Progenitor cell of endocrine pancreas (in vitro differentiated cells): ENCODE results near the gene STARD13. TPM values are rescaled to one million over a fixed set of nuclear protein-coding genes. Genes with fewer than 3 reads are reported as not detected.

Source experiments
- DNase-seq: peaks from one replicate; pipeline ENCODE4 v3.0.0; 2021; ENCODE audit warnings: low spot score; ENCODE audit not compliant: unreplicated experiment
- H3K27ac Mint-ChIP-seq: 2 replicates; pipeline ENCODE4 v1.8.0; 2021; ENCODE audit warnings: mild to moderate bottlenecking, moderate library complexity, mixed read lengths
- H3K27me3 Mint-ChIP-seq: 2 replicates; pipeline ENCODE4 v1.8.0; 2021; ENCODE audit warnings: mixed read lengths
- H3K36me3 Mint-ChIP-seq: 2 replicates; pipeline ENCODE4 v1.8.0; 2022; ENCODE audit warnings: mixed read lengths; ENCODE audit not compliant: insufficient read depth
- H3K4me1 Mint-ChIP-seq: 2 replicates; pipeline ENCODE4 v1.8.0; 2021; ENCODE audit warnings: low read depth, mixed read lengths
- H3K4me3 Mint-ChIP-seq: 2 replicates; pipeline ENCODE4 v1.8.0; 2021; ENCODE audit warnings: low read depth, mild to moderate bottlenecking, moderate library complexity, mixed read lengths
- H3K9me3 Mint-ChIP-seq: 2 replicates; pipeline ENCODE4 v1.8.0; 2021; ENCODE audit warnings: low read depth, mixed read lengths
- total RNA-seq: library from RNA; stranded (reverse); gene quantifications from 2 replicates; pipeline ENCODE4 v1.2.1, GENCODE V29; 2021
- TF ChIP-seq, protein P1 (sequence below): fragments of 200-600 bp; sonication (generic); IDR thresholded peaks from one replicate; pipeline ENCODE4 v1.5.0; 2021; ENCODE audit warnings: antibody characterized with exemption, mild to moderate bottlenecking; ENCODE audit not compliant: unreplicated experiment

STARD13 gene
- total RNA-seq, 1 donor from 2014 or later: 11.7 TPM

- H3K4me1 Mint-ChIP-seq: no peaks in the 10 kb centered on the region
- no peak for DNase-seq
- H3K4me3 Mint-ChIP-seq: no peak overlapping the region
- no peak overlapping the region for H3K27ac Mint-ChIP-seq
- H3K27me3 Mint-ChIP-seq: no peaks in the 10 kb centered on the region
- peaks cover 11% of the 10 kb centered on the region for H3K36me3 Mint-ChIP-seq
- TF ChIP-seq, protein P1, sequence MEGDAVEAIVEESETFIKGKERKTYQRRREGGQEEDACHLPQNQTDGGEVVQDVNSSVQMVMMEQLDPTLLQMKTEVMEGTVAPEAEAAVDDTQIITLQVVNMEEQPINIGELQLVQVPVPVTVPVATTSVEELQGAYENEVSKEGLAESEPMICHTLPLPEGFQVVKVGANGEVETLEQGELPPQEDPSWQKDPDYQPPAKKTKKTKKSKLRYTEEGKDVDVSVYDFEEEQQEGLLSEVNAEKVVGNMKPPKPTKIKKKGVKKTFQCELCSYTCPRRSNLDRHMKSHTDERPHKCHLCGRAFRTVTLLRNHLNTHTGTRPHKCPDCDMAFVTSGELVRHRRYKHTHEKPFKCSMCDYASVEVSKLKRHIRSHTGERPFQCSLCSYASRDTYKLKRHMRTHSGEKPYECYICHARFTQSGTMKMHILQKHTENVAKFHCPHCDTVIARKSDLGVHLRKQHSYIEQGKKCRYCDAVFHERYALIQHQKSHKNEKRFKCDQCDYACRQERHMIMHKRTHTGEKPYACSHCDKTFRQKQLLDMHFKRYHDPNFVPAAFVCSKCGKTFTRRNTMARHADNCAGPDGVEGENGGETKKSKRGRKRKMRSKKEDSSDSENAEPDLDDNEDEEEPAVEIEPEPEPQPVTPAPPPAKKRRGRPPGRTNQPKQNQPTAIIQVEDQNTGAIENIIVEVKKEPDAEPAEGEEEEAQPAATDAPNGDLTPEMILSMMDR: no peak
- peaks cover 13% of the 10 kb centered on the region for H3K9me3 Mint-ChIP-seq
Observed at GRCh38 chr13:33236021-33236420, 49.5 kb downstream of the STARD13 start.

- H3K4me3 Mint-ChIP-seq: no peak overlapping the region
- no peak overlapping the region for H3K27ac Mint-ChIP-seq
- H3K36me3 Mint-ChIP-seq: peaks cover 11% of the 10 kb centered on the region
- DNase-seq: no peak
- no peaks in the 10 kb centered on the region for H3K4me1 Mint-ChIP-seq
- H3K27me3 Mint-ChIP-seq: no peaks in the 10 kb centered on the region
- H3K9me3 Mint-ChIP-seq: peaks cover 13% of the 10 kb centered on the region
- TF ChIP-seq, protein P1: no peak
Observed at GRCh38 chr13:33235564-33235963, 50.0 kb downstream of the STARD13 start.

DNA sequence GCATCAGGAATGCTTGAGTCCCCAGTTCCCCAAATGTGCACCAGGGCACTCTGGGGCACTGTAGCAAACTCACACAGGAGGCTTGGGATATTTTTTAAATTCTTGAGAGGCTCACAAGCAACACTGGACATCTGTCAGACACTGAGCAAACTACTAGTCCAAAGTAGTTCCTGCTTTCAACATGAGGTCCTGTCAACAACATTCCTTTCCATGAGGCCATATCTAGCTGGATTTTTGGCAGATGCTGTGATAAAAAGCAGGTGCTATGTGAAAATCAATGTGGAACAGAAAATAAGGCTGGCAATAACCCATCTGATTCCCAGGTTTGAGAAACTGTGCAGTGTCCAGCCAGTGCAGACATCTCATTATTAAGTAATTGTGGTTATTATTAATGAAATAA, 50.5 kb downstream of the STARD13 start:
- no peak for DNase-seq
- Mint-ChIP-seq H3K36me3 (peaks cover 10% of the 10 kb centered on the region), H3K4me1 (no peaks in the 10 kb centered on the region), H3K9me3 (peaks cover 11% of the 10 kb centered on the region), H3K4me3 (no peak overlapping the region), H3K27ac (no peak overlapping the region), H3K27me3 (no peaks in the 10 kb centered on the region)
- TF ChIP-seq, protein P1: no peak

- Mint-ChIP-seq H3K9me3 (peaks cover 6% of the 10 kb centered on the region), H3K27me3 (no peaks in the 10 kb centered on the region), H3K4me1 (peaks cover 14% of the 10 kb centered on the region), H3K27ac (no peak overlapping the region), H3K36me3 (peaks cover 8% of the 10 kb centered on the region), H3K4me3 (no peak overlapping the region)
- DNase-seq: no peak
- TF ChIP-seq, protein P1: no peak
Observed at GRCh38 chr13:33233547-33233946, 52.0 kb downstream of the STARD13 start.

- H3K4me1 Mint-ChIP-seq: peaks cover 14% of the 10 kb centered on the region
- no peak for DNase-seq
- peaks cover 6% of the 10 kb centered on the region for H3K9me3 Mint-ChIP-seq
- H3K4me3 Mint-ChIP-seq: no peak overlapping the region
- H3K36me3 Mint-ChIP-seq: peaks cover 8% of the 10 kb centered on the region
- TF ChIP-seq, protein P1: no peak
- no peaks in the 10 kb centered on the region for H3K27me3 Mint-ChIP-seq
- H3K27ac Mint-ChIP-seq: no peak overlapping the region
Observed at GRCh38 chr13:33232883-33233282, 52.7 kb downstream of the STARD13 start.
